ENCODE measurements around the gene CHAMP1. TPM values are rescaled to one million over a fixed set of nuclear protein-coding genes. Genes with fewer than 3 reads are reported as not detected.

The CHAMP1 gene
- total and polyA plus RNA-seq, 2 of the 13 experiments (the other 11 are each of a cell fraction or from before 2014, with no cell fraction given) = 8.4 to 9.7 TPM

DNA sequence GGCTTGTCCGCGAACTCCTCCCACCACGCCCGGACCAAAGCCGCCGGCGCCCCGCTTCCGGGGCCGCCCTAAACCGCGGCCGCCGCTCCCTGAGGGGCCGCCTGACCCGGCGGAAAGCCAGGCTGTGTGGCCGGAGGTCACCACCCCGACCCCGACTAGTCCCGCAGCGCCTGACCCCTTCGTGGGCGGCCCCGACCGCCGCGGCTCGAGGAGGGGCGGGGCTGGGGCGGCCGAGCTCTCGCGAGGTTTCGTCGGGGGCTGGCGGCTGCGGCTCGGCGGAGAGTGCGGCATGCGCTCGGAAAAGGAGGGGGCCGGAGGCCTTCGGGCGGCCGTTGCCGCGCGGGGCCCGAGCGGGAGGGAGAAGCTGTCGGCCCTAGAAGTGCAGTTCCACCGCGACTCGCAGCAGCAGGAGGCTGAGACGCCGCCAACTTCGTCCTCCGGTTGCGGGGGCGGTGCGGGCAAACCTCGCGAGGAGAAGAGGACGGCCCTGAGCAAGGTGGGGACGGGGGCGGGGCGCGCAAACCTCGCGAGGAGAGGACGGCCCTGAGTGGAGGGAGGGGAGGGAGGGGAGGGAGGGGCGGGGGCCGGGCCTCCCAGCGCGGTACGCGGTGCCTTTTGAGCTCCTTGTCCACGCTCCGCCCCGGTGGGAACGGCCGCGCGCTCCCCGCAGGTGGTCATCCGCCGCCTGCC lies 32.8 kb upstream of the CHAMP1 start, which contains the start of gene UPF3A (continued):
- TF ChIP-seq, protein P1, sequence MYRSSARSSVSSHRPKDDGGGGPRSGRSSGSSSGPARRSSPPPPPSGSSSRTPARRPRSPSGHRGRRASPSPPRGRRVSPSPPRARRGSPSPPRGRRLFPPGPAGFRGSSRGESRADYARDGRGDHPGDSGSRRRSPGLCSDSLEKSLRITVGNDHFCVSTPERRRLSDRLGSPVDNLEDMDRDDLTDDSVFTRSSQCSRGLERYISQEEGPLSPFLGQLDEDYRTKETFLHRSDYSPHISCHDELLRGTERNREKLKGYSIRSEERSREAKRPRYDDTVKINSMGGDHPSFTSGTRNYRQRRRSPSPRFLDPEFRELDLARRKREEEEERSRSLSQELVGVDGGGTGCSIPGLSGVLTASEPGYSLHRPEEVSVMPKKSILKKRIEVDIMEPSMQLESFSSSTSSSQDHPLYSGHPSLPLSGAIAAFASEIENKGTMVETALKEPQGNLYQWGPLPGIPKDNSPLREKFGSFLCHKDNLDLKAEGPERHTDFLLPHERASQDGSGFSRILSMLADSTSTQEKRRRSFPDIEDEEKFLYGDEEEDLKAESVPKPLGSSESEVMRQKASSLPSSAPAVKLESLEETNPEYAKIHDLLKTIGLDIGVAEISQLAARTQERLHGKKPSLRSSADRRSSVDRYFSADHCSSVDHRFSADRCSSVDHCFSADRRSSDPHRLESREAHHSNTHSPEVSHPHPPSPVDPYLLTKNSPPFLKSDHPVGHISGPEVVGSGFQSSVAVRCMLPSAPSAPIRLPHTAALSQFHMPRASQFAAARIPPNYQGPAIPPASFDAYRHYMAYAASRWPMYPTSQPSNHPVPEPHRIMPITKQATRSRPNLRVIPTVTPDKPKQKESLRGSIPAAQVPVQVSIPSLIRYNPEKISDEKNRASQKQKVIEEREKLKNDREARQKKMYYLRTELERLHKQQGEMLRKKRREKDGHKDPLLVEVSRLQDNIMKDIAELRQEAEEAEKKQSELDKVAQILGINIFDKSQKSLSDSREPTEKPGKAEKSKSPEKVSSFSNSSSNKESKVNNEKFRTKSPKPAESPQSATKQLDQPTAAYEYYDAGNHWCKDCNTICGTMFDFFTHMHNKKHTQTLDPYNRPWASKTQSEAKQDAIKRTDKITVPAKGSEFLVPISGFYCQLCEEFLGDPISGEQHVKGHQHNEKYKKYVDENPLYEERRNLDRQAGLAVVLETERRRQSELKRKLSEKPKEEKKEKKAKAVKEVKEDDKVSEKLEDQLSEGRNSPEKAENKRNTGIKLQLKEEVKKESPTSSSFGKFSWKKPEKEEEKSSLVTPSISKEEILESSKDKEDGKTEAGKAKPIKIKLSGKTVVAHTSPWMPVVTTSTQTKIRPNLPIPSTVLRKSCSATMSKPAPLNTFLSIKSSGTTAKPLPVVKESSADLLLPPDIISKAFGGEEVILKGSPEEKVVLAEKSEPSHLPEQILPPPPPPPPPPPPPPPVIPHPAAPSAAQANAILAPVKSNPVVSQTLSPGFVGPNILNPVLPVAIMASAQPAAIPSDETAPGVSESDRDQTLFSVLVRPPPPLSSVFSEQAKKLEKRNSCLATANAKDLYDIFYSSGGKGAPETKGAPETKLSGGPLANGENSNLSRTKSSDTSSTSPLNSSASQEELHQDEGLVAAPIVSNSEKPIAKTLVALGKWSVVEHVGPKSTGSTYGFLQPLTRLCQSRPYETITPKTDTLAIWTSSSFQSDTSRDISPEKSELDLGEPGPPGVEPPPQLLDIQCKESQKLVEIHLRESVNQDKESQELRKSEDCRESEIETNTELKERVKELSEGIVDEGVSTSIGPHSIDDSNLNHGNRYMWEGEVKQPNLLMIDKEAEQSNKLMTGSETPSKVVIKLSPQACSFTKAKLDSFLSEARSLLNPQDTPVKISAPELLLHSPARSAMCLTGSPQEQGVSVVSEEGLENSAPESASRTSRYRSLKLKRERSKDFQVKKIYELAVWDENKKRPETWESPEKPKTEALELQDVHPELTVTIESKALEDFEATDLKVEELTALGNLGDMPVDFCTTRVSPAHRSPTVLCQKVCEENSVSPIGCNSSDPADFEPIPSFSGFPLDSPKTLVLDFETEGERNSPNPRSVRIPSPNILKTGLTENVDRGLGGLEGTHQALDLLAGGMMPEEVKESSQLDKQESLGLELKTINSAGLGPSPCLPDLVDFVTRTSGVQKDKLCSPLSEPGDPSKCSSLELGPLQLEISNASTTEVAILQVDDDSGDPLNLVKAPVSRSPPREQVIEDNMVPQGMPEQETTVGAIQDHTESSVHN (CRISPR knock-in tag; IDR thresholded peaks at IDR 0.05) = no peak
- TF ChIP-seq AGO2 (optimal IDR thresholded peaks at IDR 0.05; ENCODE audit: low read depth, low read length) = peak; percentile 95
- peak; percentile 80 for TF ChIP-seq TAF1 (CRISPR knock-in tag; IDR thresholded peaks at IDR 0.05)
- no peak for TF ChIP-seq TOE1 (CRISPR knock-in tag; IDR thresholded peaks at IDR 0.05)
- 0 out of 2 replicates have a peak, but pooled peaks have one; percentile 53 for TF ChIP-seq MIER3 (CRISPR knock-in tag; IDR thresholded peaks at IDR 0.05; ENCODE audit: borderline replicate concordance)
- TF ChIP-seq BORCS8-MEF2B (CRISPR knock-in tag; IDR thresholded peaks at IDR 0.05) = peak; percentile 49; the same call in 1 of the 2 replicates
- TF ChIP-seq MTA1 (CRISPR knock-in tag; IDR thresholded peaks at IDR 0.05; ENCODE audit: borderline replicate concordance) = peak; percentile 45; the same call in 1 of the 2 replicates
- TF ChIP-seq HDAC1 (CRISPR knock-in tag; IDR thresholded peaks at IDR 0.05) = peak; percentile 53
- TF ChIP-seq, protein P2, sequence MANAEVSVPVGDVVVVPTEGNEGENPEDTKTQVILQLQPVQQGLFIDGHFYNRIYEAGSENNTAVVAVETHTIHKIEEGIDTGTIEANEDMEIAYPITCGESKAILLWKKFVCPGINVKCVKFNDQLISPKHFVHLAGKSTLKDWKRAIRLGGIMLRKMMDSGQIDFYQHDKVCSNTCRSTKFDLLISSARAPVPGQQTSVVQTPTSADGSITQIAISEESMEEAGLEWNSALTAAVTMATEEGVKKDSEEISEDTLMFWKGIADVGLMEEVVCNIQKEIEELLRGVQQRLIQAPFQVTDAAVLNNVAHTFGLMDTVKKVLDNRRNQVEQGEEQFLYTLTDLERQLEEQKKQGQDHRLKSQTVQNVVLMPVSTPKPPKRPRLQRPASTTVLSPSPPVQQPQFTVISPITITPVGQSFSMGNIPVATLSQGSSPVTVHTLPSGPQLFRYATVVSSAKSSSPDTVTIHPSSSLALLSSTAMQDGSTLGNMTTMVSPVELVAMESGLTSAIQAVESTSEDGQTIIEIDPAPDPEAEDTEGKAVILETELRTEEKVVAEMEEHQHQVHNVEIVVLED (CRISPR knock-in tag; IDR thresholded peaks at IDR 0.05; ENCODE audit: borderline replicate concordance) = peak; percentile 70
- no peak for TF ChIP-seq NCOA1 (CRISPR knock-in tag; IDR thresholded peaks at IDR 0.05)
- no peak for TF ChIP-seq ZNF264 (CRISPR knock-in tag; IDR thresholded peaks at IDR 0.05)
- TF ChIP-seq ETV6 (CRISPR knock-in tag; conservative IDR thresholded peaks at IDR 0.05) = peak; percentile 78; the same call in 1 of the 2 replicates
- no peak for TF ChIP-seq TBL1XR1 (IDR thresholded peaks at IDR 0.05; ENCODE audit: borderline replicate concordance, low read length, partially characterized antibody)
- TF ChIP-seq, protein P3, sequence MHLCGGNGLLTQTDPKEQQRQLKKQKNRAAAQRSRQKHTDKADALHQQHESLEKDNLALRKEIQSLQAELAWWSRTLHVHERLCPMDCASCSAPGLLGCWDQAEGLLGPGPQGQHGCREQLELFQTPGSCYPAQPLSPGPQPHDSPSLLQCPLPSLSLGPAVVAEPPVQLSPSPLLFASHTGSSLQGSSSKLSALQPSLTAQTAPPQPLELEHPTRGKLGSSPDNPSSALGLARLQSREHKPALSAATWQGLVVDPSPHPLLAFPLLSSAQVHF (CRISPR knock-in tag; IDR thresholded peaks at IDR 0.05) = peak; percentile 61; the same call in 1 of the 2 replicates
- no peak; the same call in 1 of the 2 replicates for TF ChIP-seq ZNF501 (CRISPR knock-in tag; IDR thresholded peaks at IDR 0.05)
- no peak; the same call in 1 of the 2 replicates for TF ChIP-seq SIN3A (IDR thresholded peaks at IDR 0.05; ENCODE audit: borderline replicate concordance, low read depth, low read length)
- TF ChIP-seq ZNF652 (CRISPR knock-in tag; IDR thresholded peaks at IDR 0.05; ENCODE audit: borderline replicate concordance, low read depth) = no peak
- no peak for TF ChIP-seq SOX6 (IDR thresholded peaks at IDR 0.05)
- peak; percentile 11; the same call in 1 of the 2 replicates for TF ChIP-seq SOX6 (CRISPR knock-in tag; IDR thresholded peaks at IDR 0.05)
- TF ChIP-seq MAF1 (CRISPR knock-in tag; IDR thresholded peaks at IDR 0.05; ENCODE audit: borderline replicate concordance) = peak; percentile 10; the same call in 1 of the 2 replicates
